Measurements from ENCODE around the gene ANKRD27.

GRCh38 chr19:32605544-32605943 lies 69.4 kb downstream of the ANKRD27 start:
- TF ChIP-seq NR2C2 (IDR thresholded peaks at IDR 0.05; ENCODE audit: borderline replicate concordance, control insufficient read depth, insufficient read length, low read depth) = no peak
- TF ChIP-seq ZBTB40 (IDR thresholded peaks at IDR 0.05; ENCODE audit: borderline replicate concordance) = no peak
- no peak for TF ChIP-seq NFIC (IDR thresholded peaks at IDR 0.05; ENCODE audit: low read depth, low read length)
- TF ChIP-seq, protein P1, sequence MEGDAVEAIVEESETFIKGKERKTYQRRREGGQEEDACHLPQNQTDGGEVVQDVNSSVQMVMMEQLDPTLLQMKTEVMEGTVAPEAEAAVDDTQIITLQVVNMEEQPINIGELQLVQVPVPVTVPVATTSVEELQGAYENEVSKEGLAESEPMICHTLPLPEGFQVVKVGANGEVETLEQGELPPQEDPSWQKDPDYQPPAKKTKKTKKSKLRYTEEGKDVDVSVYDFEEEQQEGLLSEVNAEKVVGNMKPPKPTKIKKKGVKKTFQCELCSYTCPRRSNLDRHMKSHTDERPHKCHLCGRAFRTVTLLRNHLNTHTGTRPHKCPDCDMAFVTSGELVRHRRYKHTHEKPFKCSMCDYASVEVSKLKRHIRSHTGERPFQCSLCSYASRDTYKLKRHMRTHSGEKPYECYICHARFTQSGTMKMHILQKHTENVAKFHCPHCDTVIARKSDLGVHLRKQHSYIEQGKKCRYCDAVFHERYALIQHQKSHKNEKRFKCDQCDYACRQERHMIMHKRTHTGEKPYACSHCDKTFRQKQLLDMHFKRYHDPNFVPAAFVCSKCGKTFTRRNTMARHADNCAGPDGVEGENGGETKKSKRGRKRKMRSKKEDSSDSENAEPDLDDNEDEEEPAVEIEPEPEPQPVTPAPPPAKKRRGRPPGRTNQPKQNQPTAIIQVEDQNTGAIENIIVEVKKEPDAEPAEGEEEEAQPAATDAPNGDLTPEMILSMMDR (IDR thresholded peaks at IDR 0.05 in 2 of 3, conservative IDR thresholded peaks at IDR 0.05 in 1 of 3; ENCODE audit: control insufficient read depth in 2 of 3, extremely low read depth in 1 of 3, insufficient read depth in 1 of 3, low read depth in 3 of 3, low read length in 3 of 3) = no peak

All from GM12878 (cell line).